Adipocyte (in vitro differentiated cells): ENCODE data around the gene PLSCR1.
A peak's percentile ranks its signal among the peaks of the same experiment; 100 is the strongest.

Experiments
- DNase-seq: peaks from one replicate; pipeline ENCODE4 v3.0.0-alpha.2; 2015; ENCODE audit warnings: low read depth
- H3K27me3 ChIP-seq: replicated peaks from 2 replicates; pipeline ENCODE4 v1.7.0; 2013; ENCODE audit warnings: mild to moderate bottlenecking, low read length, moderate library complexity; ENCODE audit not compliant: control insufficient read depth, insufficient read depth
- H3K36me3 ChIP-seq: 2 replicates; pipeline ENCODE4 v1.7.0; 2013; ENCODE audit warnings: low read length, mild to moderate bottlenecking, moderate library complexity; ENCODE audit not compliant: control insufficient read depth, insufficient read depth, severe bottlenecking
- H3K4me1 ChIP-seq: 2 replicates; pipeline ENCODE4 v1.7.0; 2013; ENCODE audit warnings: mild to moderate bottlenecking, low read length, moderate library complexity; ENCODE audit not compliant: control insufficient read depth, insufficient read depth
- H3K4me3 ChIP-seq: 2 replicates; pipeline ENCODE4 v1.7.0; 2013; ENCODE audit warnings: mild to moderate bottlenecking, low read length, moderate library complexity
- H3K9ac ChIP-seq: 2 replicates; pipeline ENCODE4 v1.7.0; 2013; ENCODE audit warnings: mild to moderate bottlenecking, low read length, moderate library complexity
- H3K9me3 ChIP-seq: 2 replicates; pipeline ENCODE4 v1.7.0; 2013; ENCODE audit warnings: mild to moderate bottlenecking, low read length, moderate library complexity; ENCODE audit not compliant: control insufficient read depth

Gene PLSCR1

GRCh38 chr3:146544002-146544928, at the start of gene PLSCR1:
TSS of gene PLSCR1 (minus strand) at chr3:146544607. CDS start at chr3:146536552, 8,055 bp downstream.
- peak within 1 kb of the TSS; percentile 94 for H3K4me3 ChIP-seq
- H3K36me3 ChIP-seq, result no peaks in the 10 kb centered on the region
- peak within 1 kb of the TSS; percentile 95 for H3K9ac ChIP-seq
- H3K4me1 ChIP-seq, result peaks cover 38% of the 10 kb centered on the region
- no peaks in the 10 kb centered on the region for H3K27me3 ChIP-seq
- DNase-seq, result peak; percentile 96
- no peaks in the 10 kb centered on the region for H3K9me3 ChIP-seq

GRCh38 chr3:146593776-146594175, 49.4 kb upstream of the PLSCR1 start:
- H3K4me3 ChIP-seq, result no peak overlapping the region
- no peak overlapping the region for H3K9ac ChIP-seq
- no peaks in the 10 kb centered on the region for H3K4me1 ChIP-seq
- no peaks in the 10 kb centered on the region for H3K27me3 ChIP-seq
- no peaks in the 10 kb centered on the region for H3K9me3 ChIP-seq
- no peak for DNase-seq
- H3K36me3 ChIP-seq, result no peaks in the 10 kb centered on the region

GRCh38 chr3:146590521-146590920, 46.1 kb upstream of the PLSCR1 start:
- peak; percentile 44 for DNase-seq
- no peak overlapping the region for H3K9ac ChIP-seq
- H3K4me1 ChIP-seq, result no peaks in the 10 kb centered on the region
- H3K27me3 ChIP-seq, result no peaks in the 10 kb centered on the region
- H3K36me3 ChIP-seq, result no peaks in the 10 kb centered on the region
- H3K9me3 ChIP-seq, result no peaks in the 10 kb centered on the region
- H3K4me3 ChIP-seq, result no peak overlapping the region

- H3K27me3 ChIP-seq, result no peaks in the 10 kb centered on the region
- H3K4me3 ChIP-seq, result no peak overlapping the region
- no peaks in the 10 kb centered on the region for H3K36me3 ChIP-seq
- no peaks in the 10 kb centered on the region for H3K9me3 ChIP-seq
- DNase-seq, result peak; percentile 82
- H3K4me1 ChIP-seq, result no peaks in the 10 kb centered on the region
- no peak overlapping the region for H3K9ac ChIP-seq
Measured at GRCh38 chr3:146589899-146590508, 45.6 kb upstream of the PLSCR1 start.

GRCh38 chr3:146585156-146585555, 40.7 kb upstream of the PLSCR1 start:
- no peaks in the 10 kb centered on the region for H3K27me3 ChIP-seq
- DNase-seq, result peak; percentile 18
- H3K36me3 ChIP-seq, result no peaks in the 10 kb centered on the region
- H3K9me3 ChIP-seq, result peaks cover 16% of the 10 kb centered on the region
- no peak overlapping the region for H3K9ac ChIP-seq
- no peaks in the 10 kb centered on the region for H3K4me1 ChIP-seq
- H3K4me3 ChIP-seq, result no peak overlapping the region

GRCh38 chr3:146581951-146582467, 37.6 kb upstream of the PLSCR1 start:
- peak; percentile 14 for DNase-seq
- no peaks in the 10 kb centered on the region for H3K36me3 ChIP-seq

GRCh38 chr3:146581080-146581601, 36.7 kb upstream of the PLSCR1 start:
- no peaks in the 10 kb centered on the region for H3K36me3 ChIP-seq
- DNase-seq, result peak; percentile 13
- H3K27me3 ChIP-seq, result no peaks in the 10 kb centered on the region
- H3K9me3 ChIP-seq, result peaks cover 16% of the 10 kb centered on the region
- H3K9ac ChIP-seq, result no peak overlapping the region
- H3K4me1 ChIP-seq, result no peaks in the 10 kb centered on the region
- H3K4me3 ChIP-seq, result no peak overlapping the region

More at GRCh38 chr3:146581951-146582467, 37.6 kb upstream of the PLSCR1 start:
- no peak overlapping the region for H3K9ac ChIP-seq
- peaks cover 16% of the 10 kb centered on the region for H3K9me3 ChIP-seq
- no peaks in the 10 kb centered on the region for H3K27me3 ChIP-seq
- H3K4me3 ChIP-seq, result peak overlapping the region; percentile 30
- no peaks in the 10 kb centered on the region for H3K4me1 ChIP-seq

GRCh38 chr3:146577662-146578061, 33.3 kb upstream of the PLSCR1 start:
- Histone ChIP-seq H3K9ac (no peak overlapping the region), H3K4me1 (no peaks in the 10 kb centered on the region), H3K27me3 (no peaks in the 10 kb centered on the region), H3K9me3 (peaks cover 9% of the 10 kb centered on the region), H3K4me3 (no peak overlapping the region), H3K36me3 (no peaks in the 10 kb centered on the region)
- DNase-seq, result peak; percentile 84

GRCh38 chr3:146575636-146576035, 31.2 kb upstream of the PLSCR1 start:
- Histone ChIP-seq H3K36me3 (no peaks in the 10 kb centered on the region), H3K4me1 (no peaks in the 10 kb centered on the region), H3K9me3 (no peaks in the 10 kb centered on the region), H3K27me3 (no peaks in the 10 kb centered on the region), H3K9ac (no peak overlapping the region), H3K4me3 (no peak overlapping the region)
- DNase-seq, result no peak

GRCh38 chr3:146574173-146574572, 29.8 kb upstream of the PLSCR1 start:
- H3K4me3 ChIP-seq, result no peak overlapping the region

GRCh38 chr3:146569314-146569713, 24.9 kb upstream of the PLSCR1 start:
- no peak for DNase-seq
- no peaks in the 10 kb centered on the region for H3K9me3 ChIP-seq
- no peaks in the 10 kb centered on the region for H3K4me1 ChIP-seq
- no peak overlapping the region for H3K9ac ChIP-seq
- no peaks in the 10 kb centered on the region for H3K36me3 ChIP-seq
- H3K4me3 ChIP-seq, result no peak overlapping the region
- no peaks in the 10 kb centered on the region for H3K27me3 ChIP-seq

More at GRCh38 chr3:146574173-146574572, 29.8 kb upstream of the PLSCR1 start:
- no peaks in the 10 kb centered on the region for H3K27me3 ChIP-seq
- H3K4me1 ChIP-seq, result no peaks in the 10 kb centered on the region
- no peak overlapping the region for H3K9ac ChIP-seq
- no peaks in the 10 kb centered on the region for H3K9me3 ChIP-seq
- DNase-seq, result no peak
- no peaks in the 10 kb centered on the region for H3K36me3 ChIP-seq
